GM23338 (cell line): Measurements from ENCODE around the gene AKAP13. TPM values are rescaled to one million over a fixed set of nuclear protein-coding genes. Genes with fewer than 3 reads are reported as not detected.

Experiments
- ATAC-seq: fragments of 200-7000 bp; cut with Tn5 transposase; 3 replicates; pipeline ENCODE4 v1.9.1; 2020
- DNase-seq: peaks from one replicate; pipeline ENCODE4 v3.0.0-alpha.2; 2015; ENCODE audit warnings: low spot score
- H2AFZ ChIP-seq: fragments of 200-600 bp; sonication (generic); 2 replicates; pipeline ENCODE4 v1.8.0; 2016; ENCODE audit warnings: antibody characterized with exemption, mild to moderate bottlenecking, moderate library complexity
- H3F3A ChIP-seq: fragments of 200-600 bp; sonication (generic); replicated peaks from 2 replicates; pipeline ENCODE4 v1.8.0; 2017; ENCODE audit warnings: antibody characterized with exemption, mixed run types, low read depth
- H3K27ac ChIP-seq: fragments of 200-600 bp; sonication (generic); 2 replicates; pipeline ENCODE4 v1.6.1; 2016; ENCODE audit warnings: low read depth
- H3K27me3 ChIP-seq: fragments of 200-600 bp; sonication (generic); 2 replicates; pipeline ENCODE4 v1.8.0; 2016; ENCODE audit warnings: mild to moderate bottlenecking, mixed run types, moderate library complexity; ENCODE audit not compliant: insufficient read depth
- H3K36me3 ChIP-seq: fragments of 200-600 bp; sonication (generic); 2 replicates; pipeline ENCODE4 v1.8.0; 2016; ENCODE audit warnings: mild to moderate bottlenecking; ENCODE audit not compliant: insufficient read depth
- H3K4me1 ChIP-seq: fragments of 200-600 bp; sonication (generic); 2 replicates; pipeline ENCODE4 v1.8.0; 2016; ENCODE audit warnings: mild to moderate bottlenecking, moderate library complexity; ENCODE audit not compliant: insufficient read depth
- H3K4me2 ChIP-seq: fragments of 200-600 bp; sonication (generic); 2 replicates; pipeline ENCODE4 v1.7.1; 2017; ENCODE audit warnings: mixed run types
- H3K4me3 ChIP-seq: fragments of 200-600 bp; sonication (generic); 2 replicates; pipeline ENCODE4 v1.6.1; 2016; ENCODE audit warnings: mixed run types
- H3K79me2 ChIP-seq: fragments of 200-600 bp; sonication (generic); replicated peaks from 2 replicates; pipeline ENCODE4 v1.8.0; 2017; ENCODE audit warnings: mild to moderate bottlenecking; ENCODE audit not compliant: insufficient read depth
- H3K9me2 ChIP-seq: fragments of 200-600 bp; sonication (generic); 2 replicates; pipeline ENCODE4 v1.8.0; 2017; ENCODE audit not compliant: insufficient read depth
- H4K20me1 ChIP-seq: fragments of 200-600 bp; sonication (generic); replicated peaks from 2 replicates; pipeline ENCODE4 v1.8.0; 2017; ENCODE audit warnings: mild to moderate bottlenecking; ENCODE audit not compliant: insufficient read depth
- H3K27ac Mint-ChIP-seq: 2 replicates; pipeline ENCODE4 v1.8.0; 2020; ENCODE audit warnings: inconsistent platforms, mild to moderate bottlenecking, moderate library complexity, mixed read lengths
- H3K27me3 Mint-ChIP-seq: 3 replicates; pipeline ENCODE4 v1.8.0; 2022; ENCODE audit warnings: low read depth, mild to moderate bottlenecking, moderate library complexity, mixed read lengths, inconsistent platforms; ENCODE audit not compliant: insufficient read depth, poor library complexity
- H3K36me3 Mint-ChIP-seq: 3 replicates; pipeline ENCODE4 v1.8.0; 2021; ENCODE audit warnings: low read depth, mild to moderate bottlenecking, inconsistent platforms, moderate library complexity, mixed read lengths
- H3K4me1 Mint-ChIP-seq: 3 replicates; pipeline ENCODE4 v1.8.0; 2020; ENCODE audit warnings: mild to moderate bottlenecking, inconsistent platforms, mixed read lengths
- H3K4me3 Mint-ChIP-seq: 3 replicates; pipeline ENCODE4 v1.8.0; 2021; ENCODE audit warnings: moderate library complexity, mild to moderate bottlenecking, inconsistent platforms, mixed read lengths
- H3K9me3 Mint-ChIP-seq: 3 replicates; pipeline ENCODE4 v1.8.0; 2020; ENCODE audit warnings: moderate library complexity, mild to moderate bottlenecking, inconsistent platforms, mixed read lengths
- CREB1 ChIP-seq: fragments of 250-450 bp; sonication (Bioruptor Pico); IDR thresholded peaks from 2 replicates; pipeline ENCODE4 v1.5.0; 2020; ENCODE audit warnings: low read depth, mild to moderate bottlenecking, moderate library complexity
- EZH2 ChIP-seq: fragments of 200-600 bp; sonication (generic); IDR thresholded peaks from one replicate; pipeline ENCODE4 v1.8.0; 2017; ENCODE audit warnings: antibody characterized with exemption, mild to moderate bottlenecking, low read depth; ENCODE audit not compliant: unreplicated experiment
- EZH2phosphoT487 ChIP-seq: fragments of 200-600 bp; sonication (generic); IDR thresholded peaks from one replicate; pipeline ENCODE4 v1.8.1; 2018; ENCODE audit warnings: antibody characterized with exemption; ENCODE audit not compliant: unreplicated experiment
- JUNB ChIP-seq: IDR thresholded peaks from one replicate; pipeline ENCODE4 v1.6.1; 2016; ENCODE audit warnings: antibody characterized with exemption; ENCODE audit not compliant: unreplicated experiment
- NANOG ChIP-seq: IDR thresholded peaks from 2 replicates; pipeline ENCODE4 v1.6.1; 2016; ENCODE audit warnings: antibody characterized with exemption, borderline replicate concordance
- POLR2AphosphoS5 ChIP-seq: IDR thresholded peaks from 2 replicates; pipeline ENCODE4 v1.6.1; 2016; ENCODE audit warnings: antibody characterized with exemption, low read depth
- STAT1 ChIP-seq: IDR thresholded peaks from one replicate; pipeline ENCODE4 v1.6.1; 2016; ENCODE audit warnings: antibody characterized with exemption; ENCODE audit not compliant: unreplicated experiment
- ZNF114 ChIP-seq: fragments of 250-450 bp; sonication (Bioruptor Pico); IDR thresholded peaks from 2 replicates; pipeline ENCODE4 v1.5.0; 2020; ENCODE audit warnings: mild to moderate bottlenecking, moderate library complexity
- ZNF331 ChIP-seq: fragments of 250-450 bp; sonication (Bioruptor Pico); IDR thresholded peaks from 2 replicates; pipeline ENCODE4 v1.5.0; 2020; ENCODE audit warnings: low read depth, mild to moderate bottlenecking, moderate library complexity
- polyA plus RNA-seq: library from polyadenylated mRNA; unstranded; fragments of >200 nt; fragmentation: Nextera tagmentation; extraction: Ambion mirVana; gene quantifications from 2 replicates; pipeline ENCODE4 v1.2.1, GENCODE V29; 2016
- total RNA-seq: library from RNA; depleted of rRNA; stranded (reverse); fragments of >200 nt; shearing (Covaris generic); gene quantifications from 2 replicates; pipeline ENCODE4 v1.2.3, GENCODE V29; 2014
- TF ChIP-seq, protein P1 (sequence below): fragments of 250-450 bp; sonication (Bioruptor Pico); IDR thresholded peaks from 2 replicates; pipeline ENCODE4 v1.5.0; 2020; ENCODE audit warnings: mild to moderate bottlenecking, moderate library complexity
- TF ChIP-seq, protein P2 (sequence below): IDR thresholded peaks from one replicate; pipeline ENCODE4 v1.6.1; 2018; ENCODE audit warnings: antibody characterized with exemption; ENCODE audit not compliant: unreplicated experiment
- TF ChIP-seq, protein P3 (sequence below), 2 experiments: fragments of 200-600 bp in 1 of 2; sonication (generic) in 1 of 2; conservative IDR thresholded peaks; 2 replicates each; pipeline versions ENCODE4 v1.5.1 to v1.6.1; 2016 to 2017; ENCODE audit warnings: antibody characterized with exemption in 2 of 2, low read depth in 2 of 2, mild to moderate bottlenecking in 2 of 2, moderate library complexity in 1 of 2
- TF ChIP-seq, protein P4 (sequence below): IDR thresholded peaks from 2 replicates; pipeline ENCODE4 v1.6.1; 2016; ENCODE audit warnings: antibody characterized with exemption

The AKAP13 gene
- total and polyA plus RNA-seq, 2 experiments from 2014 or later, result 46.2 to 60.7 TPM

DNA sequence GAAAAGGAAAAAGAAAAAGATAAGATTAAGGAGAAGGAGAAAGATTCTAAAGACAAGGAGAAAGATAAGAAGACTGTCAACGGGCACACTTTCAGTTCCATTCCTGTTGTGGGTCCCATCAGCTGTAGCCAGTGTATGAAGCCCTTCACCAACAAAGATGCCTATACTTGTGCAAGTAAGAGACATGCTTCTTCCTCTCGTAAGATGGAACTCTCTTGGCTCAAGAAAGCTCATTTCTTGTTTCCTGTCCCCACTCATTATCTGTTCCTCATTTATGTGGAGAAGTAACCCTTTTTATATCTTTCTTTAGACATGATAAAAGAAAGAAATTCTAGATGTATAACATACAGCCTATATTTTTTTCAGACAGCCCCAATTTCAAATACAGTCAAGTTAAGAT, 312.9 kb downstream of the AKAP13 start:
- H3K79me2 ChIP-seq, result no peaks in the 10 kb centered on the region
- peaks cover 10% of the 10 kb centered on the region; the same call in 2 of the 3 replicates for H3K36me3 Mint-ChIP-seq
- H3K4me3 ChIP-seq, result no peak overlapping the region
- H3K27ac ChIP-seq, result no peak overlapping the region
- ATAC-seq (no peak), DNase-seq (no peak)
- H3K36me3 ChIP-seq, result 0 out of 2 replicates have a peak, but pooled peaks cover 8% of the 10 kb centered on the region
- H3K27me3 ChIP-seq, result no peaks in the 10 kb centered on the region
- no peaks in the 10 kb centered on the region for H3K9me2 ChIP-seq
- H3K27me3 Mint-ChIP-seq, result peaks cover 3% of the 10 kb centered on the region
- no peak overlapping the region for H2AFZ ChIP-seq
- H4K20me1 ChIP-seq, result no peaks in the 10 kb centered on the region; the same call in 1 of the 2 replicates
- no peak overlapping the region for H3K4me2 ChIP-seq
- no peaks in the 10 kb centered on the region for H3K9me3 Mint-ChIP-seq
- no peak overlapping the region for H3K27ac Mint-ChIP-seq
- H3F3A ChIP-seq, result no peaks in the 10 kb centered on the region
- H3K4me1 Mint-ChIP-seq, result peaks cover 23% of the 10 kb centered on the region
- peaks cover 11% of the 10 kb centered on the region; the same call in 1 of the 2 replicates for H3K4me1 ChIP-seq
- H3K4me3 Mint-ChIP-seq, result no peak overlapping the region
- TF ChIP-seq, protein P1, sequence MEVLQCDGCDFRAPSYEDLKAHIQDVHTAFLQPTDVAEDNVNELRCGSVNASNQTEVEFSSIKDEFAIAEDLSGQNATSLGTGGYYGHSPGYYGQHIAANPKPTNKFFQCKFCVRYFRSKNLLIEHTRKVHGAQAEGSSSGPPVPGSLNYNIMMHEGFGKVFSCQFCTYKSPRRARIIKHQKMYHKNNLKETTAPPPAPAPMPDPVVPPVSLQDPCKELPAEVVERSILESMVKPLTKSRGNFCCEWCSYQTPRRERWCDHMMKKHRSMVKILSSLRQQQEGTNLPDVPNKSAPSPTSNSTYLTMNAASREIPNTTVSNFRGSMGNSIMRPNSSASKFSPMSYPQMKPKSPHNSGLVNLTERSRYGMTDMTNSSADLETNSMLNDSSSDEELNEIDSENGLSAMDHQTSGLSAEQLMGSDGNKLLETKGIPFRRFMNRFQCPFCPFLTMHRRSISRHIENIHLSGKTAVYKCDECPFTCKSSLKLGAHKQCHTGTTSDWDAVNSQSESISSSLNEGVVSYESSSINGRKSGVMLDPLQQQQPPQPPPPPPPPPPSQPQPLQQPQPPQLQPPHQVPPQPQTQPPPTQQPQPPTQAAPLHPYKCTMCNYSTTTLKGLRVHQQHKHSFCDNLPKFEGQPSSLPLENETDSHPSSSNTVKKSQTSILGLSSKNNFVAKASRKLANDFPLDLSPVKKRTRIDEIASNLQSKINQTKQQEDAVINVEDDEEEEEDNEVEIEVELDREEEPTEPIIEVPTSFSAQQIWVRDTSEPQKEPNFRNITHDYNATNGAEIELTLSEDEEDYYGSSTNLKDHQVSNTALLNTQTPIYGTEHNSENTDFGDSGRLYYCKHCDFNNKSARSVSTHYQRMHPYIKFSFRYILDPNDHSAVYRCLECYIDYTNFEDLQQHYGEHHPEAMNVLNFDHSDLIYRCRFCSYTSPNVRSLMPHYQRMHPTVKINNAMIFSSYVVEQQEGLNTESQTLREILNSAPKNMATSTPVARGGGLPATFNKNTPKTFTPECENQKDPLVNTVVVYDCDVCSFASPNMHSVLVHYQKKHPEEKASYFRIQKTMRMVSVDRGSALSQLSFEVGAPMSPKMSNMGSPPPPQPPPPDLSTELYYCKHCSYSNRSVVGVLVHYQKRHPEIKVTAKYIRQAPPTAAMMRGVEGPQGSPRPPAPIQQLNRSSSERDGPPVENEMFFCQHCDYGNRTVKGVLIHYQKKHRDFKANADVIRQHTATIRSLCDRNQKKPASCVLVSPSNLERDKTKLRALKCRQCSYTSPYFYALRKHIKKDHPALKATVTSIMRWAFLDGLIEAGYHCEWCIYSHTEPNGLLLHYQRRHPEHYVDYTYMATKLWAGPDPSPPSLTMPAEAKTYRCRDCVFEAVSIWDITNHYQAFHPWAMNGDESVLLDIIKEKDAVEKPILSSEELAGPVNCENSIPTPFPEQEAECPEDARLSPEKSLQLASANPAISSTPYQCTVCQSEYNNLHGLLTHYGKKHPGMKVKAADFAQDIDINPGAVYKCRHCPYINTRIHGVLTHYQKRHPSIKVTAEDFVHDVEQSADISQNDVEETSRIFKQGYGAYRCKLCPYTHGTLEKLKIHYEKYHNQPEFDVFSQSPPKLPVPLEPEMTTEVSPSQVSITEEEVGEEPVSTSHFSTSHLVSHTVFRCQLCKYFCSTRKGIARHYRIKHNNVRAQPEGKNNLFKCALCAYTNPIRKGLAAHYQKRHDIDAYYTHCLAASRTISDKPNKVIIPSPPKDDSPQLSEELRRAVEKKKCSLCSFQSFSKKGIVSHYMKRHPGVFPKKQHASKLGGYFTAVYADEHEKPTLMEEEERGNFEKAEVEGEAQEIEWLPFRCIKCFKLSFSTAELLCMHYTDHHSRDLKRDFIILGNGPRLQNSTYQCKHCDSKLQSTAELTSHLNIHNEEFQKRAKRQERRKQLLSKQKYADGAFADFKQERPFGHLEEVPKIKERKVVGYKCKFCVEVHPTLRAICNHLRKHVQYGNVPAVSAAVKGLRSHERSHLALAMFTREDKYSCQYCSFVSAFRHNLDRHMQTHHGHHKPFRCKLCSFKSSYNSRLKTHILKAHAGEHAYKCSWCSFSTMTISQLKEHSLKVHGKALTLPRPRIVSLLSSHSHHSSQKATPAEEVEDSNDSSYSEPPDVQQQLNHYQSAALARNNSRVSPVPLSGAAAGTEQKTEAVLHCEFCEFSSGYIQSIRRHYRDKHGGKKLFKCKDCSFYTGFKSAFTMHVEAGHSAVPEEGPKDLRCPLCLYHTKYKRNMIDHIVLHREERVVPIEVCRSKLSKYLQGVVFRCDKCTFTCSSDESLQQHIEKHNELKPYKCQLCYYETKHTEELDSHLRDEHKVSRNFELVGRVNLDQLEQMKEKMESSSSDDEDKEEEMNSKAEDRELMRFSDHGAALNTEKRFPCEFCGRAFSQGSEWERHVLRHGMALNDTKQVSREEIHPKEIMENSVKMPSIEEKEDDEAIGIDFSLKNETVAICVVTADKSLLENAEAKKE (CRISPR knock-in tag), result no peak
- TF ChIP-seq, protein P2, sequence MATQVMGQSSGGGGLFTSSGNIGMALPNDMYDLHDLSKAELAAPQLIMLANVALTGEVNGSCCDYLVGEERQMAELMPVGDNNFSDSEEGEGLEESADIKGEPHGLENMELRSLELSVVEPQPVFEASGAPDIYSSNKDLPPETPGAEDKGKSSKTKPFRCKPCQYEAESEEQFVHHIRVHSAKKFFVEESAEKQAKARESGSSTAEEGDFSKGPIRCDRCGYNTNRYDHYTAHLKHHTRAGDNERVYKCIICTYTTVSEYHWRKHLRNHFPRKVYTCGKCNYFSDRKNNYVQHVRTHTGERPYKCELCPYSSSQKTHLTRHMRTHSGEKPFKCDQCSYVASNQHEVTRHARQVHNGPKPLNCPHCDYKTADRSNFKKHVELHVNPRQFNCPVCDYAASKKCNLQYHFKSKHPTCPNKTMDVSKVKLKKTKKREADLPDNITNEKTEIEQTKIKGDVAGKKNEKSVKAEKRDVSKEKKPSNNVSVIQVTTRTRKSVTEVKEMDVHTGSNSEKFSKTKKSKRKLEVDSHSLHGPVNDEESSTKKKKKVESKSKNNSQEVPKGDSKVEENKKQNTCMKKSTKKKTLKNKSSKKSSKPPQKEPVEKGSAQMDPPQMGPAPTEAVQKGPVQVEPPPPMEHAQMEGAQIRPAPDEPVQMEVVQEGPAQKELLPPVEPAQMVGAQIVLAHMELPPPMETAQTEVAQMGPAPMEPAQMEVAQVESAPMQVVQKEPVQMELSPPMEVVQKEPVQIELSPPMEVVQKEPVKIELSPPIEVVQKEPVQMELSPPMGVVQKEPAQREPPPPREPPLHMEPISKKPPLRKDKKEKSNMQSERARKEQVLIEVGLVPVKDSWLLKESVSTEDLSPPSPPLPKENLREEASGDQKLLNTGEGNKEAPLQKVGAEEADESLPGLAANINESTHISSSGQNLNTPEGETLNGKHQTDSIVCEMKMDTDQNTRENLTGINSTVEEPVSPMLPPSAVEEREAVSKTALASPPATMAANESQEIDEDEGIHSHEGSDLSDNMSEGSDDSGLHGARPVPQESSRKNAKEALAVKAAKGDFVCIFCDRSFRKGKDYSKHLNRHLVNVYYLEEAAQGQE, result no peak
- TF ChIP-seq JUNB (no peak), NANOG (no peak), EZH2 (no peak), ZNF114 (CRISPR knock-in tag) (no peak), ZNF331 (CRISPR knock-in tag) (no peak), EZH2phosphoT487 (no peak), POLR2AphosphoS5 (no peak), STAT1 (no peak), CREB1 (CRISPR knock-in tag) (no peak)
- TF ChIP-seq, protein P3, sequence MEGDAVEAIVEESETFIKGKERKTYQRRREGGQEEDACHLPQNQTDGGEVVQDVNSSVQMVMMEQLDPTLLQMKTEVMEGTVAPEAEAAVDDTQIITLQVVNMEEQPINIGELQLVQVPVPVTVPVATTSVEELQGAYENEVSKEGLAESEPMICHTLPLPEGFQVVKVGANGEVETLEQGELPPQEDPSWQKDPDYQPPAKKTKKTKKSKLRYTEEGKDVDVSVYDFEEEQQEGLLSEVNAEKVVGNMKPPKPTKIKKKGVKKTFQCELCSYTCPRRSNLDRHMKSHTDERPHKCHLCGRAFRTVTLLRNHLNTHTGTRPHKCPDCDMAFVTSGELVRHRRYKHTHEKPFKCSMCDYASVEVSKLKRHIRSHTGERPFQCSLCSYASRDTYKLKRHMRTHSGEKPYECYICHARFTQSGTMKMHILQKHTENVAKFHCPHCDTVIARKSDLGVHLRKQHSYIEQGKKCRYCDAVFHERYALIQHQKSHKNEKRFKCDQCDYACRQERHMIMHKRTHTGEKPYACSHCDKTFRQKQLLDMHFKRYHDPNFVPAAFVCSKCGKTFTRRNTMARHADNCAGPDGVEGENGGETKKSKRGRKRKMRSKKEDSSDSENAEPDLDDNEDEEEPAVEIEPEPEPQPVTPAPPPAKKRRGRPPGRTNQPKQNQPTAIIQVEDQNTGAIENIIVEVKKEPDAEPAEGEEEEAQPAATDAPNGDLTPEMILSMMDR (conservative IDR thresholded peaks at IDR 0.05; ENCODE audit: low read depth in 2 of 2), result no peak
- TF ChIP-seq, protein P4, sequence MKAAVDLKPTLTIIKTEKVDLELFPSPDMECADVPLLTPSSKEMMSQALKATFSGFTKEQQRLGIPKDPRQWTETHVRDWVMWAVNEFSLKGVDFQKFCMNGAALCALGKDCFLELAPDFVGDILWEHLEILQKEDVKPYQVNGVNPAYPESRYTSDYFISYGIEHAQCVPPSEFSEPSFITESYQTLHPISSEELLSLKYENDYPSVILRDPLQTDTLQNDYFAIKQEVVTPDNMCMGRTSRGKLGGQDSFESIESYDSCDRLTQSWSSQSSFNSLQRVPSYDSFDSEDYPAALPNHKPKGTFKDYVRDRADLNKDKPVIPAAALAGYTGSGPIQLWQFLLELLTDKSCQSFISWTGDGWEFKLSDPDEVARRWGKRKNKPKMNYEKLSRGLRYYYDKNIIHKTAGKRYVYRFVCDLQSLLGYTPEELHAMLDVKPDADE, result no peak
